Stimulated activated CD8-positive, alpha-beta memory T cell treated with anti-CD3 and anti-CD28 coated beads, Interleukin-15, amount 100 ng/mL, for 48 hours (primary cell): ENCODE data around the gene CARHSP1.
"Not testable (repeated sequence)": the region's sequence is repeated elsewhere in the genome, so short reads cannot be mapped to it uniquely, and the experiment has no call there.

Experiments used
- DNase-seq, 2 donors: peaks; one replicate each; pipeline ENCODE4 v3.0.0-alpha.2; 2020; ENCODE audit warnings: low read depth in 2 of 2

CARHSP1 gene

GRCh38 chr16:8828541-8829165, 40.2 kb downstream of the CARHSP1 start:
- DNase-seq: no peak

DNA sequence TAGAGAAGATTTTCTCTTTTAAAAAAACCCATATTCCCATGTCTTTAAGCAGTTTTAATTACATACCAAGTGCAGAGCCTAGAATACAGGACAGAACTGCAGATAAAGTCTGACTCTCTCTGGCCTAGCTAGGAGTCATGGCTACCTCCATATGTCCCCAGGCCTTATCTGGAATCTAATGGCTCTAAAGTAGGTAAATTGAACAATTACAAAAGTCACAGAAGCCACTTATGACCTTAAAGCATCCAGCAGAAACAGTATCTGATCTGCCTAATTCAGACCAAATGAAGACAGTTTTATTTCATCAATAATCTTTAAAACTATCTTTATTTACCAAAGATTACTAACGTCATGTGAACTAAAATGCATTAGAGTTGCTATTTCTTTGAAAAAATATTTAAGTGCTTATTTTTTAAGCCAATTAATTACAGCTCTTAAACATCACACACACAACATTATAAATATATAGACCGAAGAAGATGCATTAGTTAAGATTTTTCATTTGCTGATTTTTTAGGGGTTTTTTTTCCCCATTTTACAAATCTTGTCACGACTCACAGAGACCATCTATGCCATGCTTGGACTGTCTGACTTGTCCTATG, 42.4 kb downstream of the CARHSP1 start:
- no peak for DNase-seq

DNA sequence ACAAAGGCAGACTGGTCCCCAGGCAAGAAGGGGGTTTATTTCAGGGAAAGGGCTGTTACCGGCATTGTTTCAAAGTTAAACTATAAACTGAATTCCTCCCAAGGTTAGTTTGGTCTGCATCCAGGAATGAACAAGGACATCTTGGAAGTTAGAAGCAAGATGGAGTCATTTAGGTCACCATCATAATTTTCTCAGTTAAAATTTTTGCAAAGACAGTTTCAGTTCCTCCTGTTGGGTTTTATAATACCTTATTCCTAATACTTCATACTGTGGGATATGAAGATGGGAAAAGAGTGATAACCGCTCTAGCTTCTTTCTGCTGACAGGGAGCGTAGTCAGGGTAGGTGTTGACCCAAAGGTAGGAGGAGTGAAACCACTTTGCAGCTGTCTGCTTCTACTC, 46.4 kb downstream of the CARHSP1 start:
- DNase-seq: no peak

- no peak for DNase-seq
These were observed 49.3 kb downstream of the CARHSP1 start for GRCh38 chr16:8819411-8820034.

GRCh38 chr16:8818504-8819270, 50.1 kb downstream of the CARHSP1 start:
- DNase-seq: no peak

- no peak for DNase-seq
These were observed 51.7 kb downstream of the CARHSP1 start for GRCh38 chr16:8816967-8817655.

DNA sequence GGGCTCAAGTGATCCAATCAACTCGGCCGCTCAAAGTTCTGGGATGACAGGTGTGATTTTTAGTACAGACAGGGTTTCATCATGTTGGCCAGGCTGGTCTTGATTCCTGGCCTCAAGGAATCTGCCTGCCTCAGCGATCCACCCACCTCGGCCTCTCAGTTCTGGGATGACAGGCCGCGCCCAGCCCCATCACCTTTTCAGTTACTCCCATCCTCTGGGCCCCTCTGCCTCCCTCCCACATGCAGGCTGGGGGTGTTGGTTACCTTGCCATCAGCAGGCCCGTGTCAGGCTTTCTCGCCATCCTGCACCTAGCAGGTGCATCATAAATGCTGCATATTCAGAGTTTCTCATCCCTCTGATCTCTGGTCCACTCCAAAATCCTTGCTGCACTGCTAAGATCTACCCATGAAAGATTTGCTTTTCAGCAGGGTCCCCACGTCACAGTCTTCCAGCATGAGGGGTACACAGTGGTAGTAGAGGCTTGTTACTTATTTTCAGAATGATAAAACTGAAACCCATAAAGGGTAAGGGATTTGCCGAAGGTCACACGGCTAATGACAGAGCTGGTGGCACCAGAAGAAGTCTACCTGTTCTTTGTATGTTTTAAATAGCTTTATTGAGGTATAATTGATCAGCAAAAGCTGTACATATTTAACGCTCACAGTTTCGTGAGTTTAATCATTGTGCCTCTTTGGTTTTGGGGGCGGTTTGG, 54.6 kb downstream of the CARHSP1 start:
- DNase-seq: no peak

DNA sequence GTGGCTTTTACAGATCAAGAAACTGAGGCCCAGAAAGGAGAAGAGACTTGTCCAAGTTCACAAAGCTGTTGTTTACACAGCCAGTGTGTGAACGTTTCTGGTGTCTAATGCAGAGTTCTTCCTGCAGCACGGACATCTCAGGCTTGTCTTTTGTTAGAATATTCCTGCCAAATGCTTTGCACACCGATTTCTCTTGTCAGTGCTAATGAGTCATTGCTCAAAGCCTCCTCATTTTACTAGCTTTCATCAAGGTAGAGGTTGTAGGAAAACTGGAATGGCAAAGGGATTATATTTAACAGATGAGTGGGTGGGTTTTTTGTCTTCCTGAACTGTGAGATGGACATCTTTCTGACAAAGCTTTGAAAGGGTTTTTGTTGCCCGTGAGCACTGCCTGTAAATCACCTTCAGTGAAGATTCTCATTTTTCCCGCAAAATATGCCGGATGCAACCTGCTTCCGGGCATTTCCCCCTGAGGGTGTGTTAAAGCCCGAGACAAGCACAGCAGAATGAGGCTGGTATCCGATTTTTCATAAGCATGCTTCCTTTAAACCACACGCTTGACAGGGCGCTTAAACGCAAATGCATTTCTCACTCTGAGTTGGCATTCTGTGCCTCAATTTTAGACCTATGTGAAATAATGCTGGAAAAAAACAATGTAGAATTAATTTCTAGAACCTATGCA, 56.5 kb downstream of the CARHSP1 start:
- no peak for DNase-seq

GRCh38 chr16:8808613-8809353, 60.0 kb downstream of the CARHSP1 start:
- no peak for DNase-seq

DNA sequence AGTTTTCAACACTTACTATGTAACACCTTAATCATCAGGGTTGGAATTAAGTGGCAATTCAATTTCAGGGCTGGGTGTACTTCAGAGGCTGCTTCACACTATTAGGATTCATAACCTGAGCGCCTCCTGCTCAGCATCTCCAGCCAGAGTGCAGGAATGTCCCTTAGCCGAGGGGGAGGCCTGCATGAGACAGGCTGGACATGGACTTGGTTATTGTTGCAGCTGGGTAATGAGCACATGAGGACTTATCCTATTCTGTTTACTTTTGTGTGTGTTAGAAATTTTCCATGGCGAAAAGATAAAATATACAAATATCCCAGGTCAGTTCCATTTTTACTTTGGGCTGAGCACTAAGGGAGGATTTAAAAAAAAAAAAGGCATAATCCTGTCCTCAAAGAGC, 60.8 kb downstream of the CARHSP1 start:
- DNase-seq: no peak

DNA sequence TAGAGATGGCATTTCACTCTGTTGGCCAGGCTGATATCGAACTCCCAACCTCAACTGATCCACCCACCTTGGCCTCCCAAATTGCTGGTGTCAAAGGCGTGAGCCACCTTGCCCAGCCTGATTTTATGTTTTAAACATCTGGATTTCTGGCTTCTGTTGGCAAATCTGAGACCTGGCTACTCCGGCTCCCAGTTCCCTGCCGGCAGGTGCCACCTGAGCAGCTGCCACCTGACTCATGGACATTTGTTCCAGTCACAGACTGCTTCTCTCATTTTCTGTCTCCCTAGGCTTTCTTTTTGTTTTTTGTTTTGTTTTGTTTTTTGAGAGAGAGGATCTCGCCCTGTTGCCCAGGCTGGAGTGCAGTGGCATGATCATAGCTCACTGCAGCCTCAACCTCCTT, 61.6 kb downstream of the CARHSP1 start:
- no peak for DNase-seq

DNA sequence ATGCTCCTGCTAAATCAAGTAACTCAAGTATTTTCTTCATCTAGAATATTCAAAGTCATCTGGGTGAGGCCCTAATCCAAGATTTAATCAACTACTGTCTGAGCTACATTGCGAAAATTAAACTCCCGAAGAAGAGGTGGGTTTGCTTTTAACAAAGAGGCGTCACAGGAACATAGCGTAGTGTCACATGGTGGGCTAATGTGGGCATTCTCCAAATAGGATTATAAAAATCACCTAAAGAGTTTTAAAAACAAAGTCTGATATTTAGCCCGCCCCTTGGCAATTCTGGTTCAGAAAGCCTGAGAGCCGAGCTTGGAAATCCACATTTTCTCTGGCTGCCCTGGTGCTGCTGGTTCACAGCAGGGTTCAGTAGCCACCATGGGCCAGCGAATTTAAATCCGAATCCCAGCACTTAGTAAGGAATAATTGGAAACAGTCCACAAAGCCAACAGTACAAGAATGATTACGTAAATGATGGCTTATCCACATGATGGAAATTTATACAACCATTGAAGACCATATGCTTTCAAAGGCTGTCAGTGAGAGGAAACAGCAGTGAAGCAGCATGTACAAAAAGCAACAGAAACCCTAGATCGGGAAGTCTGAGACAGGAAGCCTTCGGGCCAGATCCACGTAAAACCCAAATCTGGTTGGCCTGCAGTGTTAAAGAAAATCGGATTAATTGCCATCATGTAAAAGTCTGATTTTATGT, 62.4 kb downstream of the CARHSP1 start:
- DNase-seq: no peak

- DNase-seq: no peak
These were observed 64.5 kb downstream of the CARHSP1 start for GRCh38 chr16:8804313-8804712.

- DNase-seq: not testable (repeated sequence)
These were observed 65.1 kb downstream of the CARHSP1 start for GRCh38 chr16:8803733-8804132.
